ENCODE results near the gene LOXL1. TPM values are rescaled to one million over a fixed set of nuclear protein-coding genes. Genes with fewer than 3 reads are reported as not detected.

LOXL1 gene
- total RNA-seq, 3 donors from 2014 or later = 5.6 to 11.3 (median 10.8) TPM

DNA sequence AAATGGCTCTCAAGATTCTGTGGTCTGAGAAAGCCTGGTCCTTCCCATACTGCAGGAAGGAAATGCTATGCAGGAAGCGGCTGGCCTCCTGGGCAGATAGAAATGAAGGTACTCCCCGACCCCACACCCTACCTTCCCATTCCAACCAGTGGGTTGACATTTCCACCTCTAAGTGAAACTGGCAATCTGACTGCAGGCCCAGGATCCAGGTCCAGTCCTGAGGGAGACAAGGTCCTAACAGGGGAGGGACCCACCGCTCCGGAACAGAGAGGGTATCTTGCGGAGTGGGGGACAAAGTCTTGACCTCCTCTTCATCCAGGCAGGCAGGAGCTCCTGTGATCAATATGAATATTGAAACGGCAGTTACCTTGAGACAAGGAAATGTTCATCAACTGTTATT lies 6.6 kb upstream of the LOXL1 start:
- DNase-seq (ENCODE audit: low spot score in 2 of 2) = no peak
- Histone ChIP-seq H3K4me1 (peaks cover 24 to 26% of the 10 kb centered on the region in 2 donors), H3K27me3 (no peaks in the 10 kb centered on the region), H3K27ac (no peak overlapping the region), H3K4me3 (no peak overlapping the region), H3K36me3 (no peaks in the 10 kb centered on the region), H3K9me3 (no peaks in the 10 kb centered on the region)
- no peak for TF ChIP-seq POLR2AphosphoS5 (IDR thresholded peaks at IDR 0.05)
- no peak for TF ChIP-seq POLR2A (IDR thresholded peaks at IDR 0.05)
- no peak for TF ChIP-seq CTCF (IDR thresholded peaks at IDR 0.05)
- intact Hi-C loops (cut with DNase I; ENCODE audit: low total_unique reads) = no loop called here

DNA sequence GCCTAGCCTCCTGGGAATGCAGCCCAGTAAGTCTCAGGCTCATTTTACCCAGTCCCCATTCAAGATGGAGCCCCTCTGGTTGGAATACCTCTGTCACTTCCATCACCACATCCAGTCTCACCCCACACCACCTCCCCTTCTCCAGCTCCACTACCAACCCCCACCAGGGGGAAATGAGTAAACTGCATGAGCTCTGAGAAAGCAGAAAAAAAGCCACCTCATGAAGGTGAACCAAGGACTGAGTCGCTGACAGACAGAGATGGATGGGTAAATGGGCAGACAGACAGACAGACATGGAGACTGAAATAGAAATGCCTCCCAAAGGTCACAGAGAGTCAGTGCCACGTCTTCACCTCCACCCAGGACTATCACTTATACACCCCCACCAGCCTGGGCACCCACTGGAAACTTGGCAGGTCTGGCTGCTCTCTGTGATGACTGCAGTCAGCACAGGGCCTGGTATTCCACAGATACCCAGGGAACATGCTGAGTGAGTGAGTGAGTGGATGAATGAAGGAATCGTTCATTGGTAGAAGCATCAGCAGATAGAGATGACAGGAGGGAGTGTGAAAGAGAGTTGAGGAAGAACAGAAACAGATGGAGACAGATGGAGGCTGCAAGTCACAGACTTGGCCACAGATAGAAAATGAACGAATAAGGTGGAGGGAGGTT lies 4.9 kb upstream of the LOXL1 start:
- intact Hi-C loops (cut with DNase I; ENCODE audit: low total_unique reads) = no loop called here
- DNase-seq (ENCODE audit: low spot score in 2 of 2) = no peak
- Histone ChIP-seq H3K4me1 (peaks cover 26 to 28% of the 10 kb centered on the region in 2 donors), H3K27me3 (no peaks in the 10 kb centered on the region), H3K36me3 (no peaks in the 10 kb centered on the region), H3K4me3 (no peak overlapping the region), H3K27ac (no peak overlapping the region), H3K9me3 (no peaks in the 10 kb centered on the region)
- TF ChIP-seq POLR2A (IDR thresholded peaks at IDR 0.05) (no peak), POLR2AphosphoS5 (IDR thresholded peaks at IDR 0.05) (no peak), CTCF (IDR thresholded peaks at IDR 0.05) (no peak)

DNA sequence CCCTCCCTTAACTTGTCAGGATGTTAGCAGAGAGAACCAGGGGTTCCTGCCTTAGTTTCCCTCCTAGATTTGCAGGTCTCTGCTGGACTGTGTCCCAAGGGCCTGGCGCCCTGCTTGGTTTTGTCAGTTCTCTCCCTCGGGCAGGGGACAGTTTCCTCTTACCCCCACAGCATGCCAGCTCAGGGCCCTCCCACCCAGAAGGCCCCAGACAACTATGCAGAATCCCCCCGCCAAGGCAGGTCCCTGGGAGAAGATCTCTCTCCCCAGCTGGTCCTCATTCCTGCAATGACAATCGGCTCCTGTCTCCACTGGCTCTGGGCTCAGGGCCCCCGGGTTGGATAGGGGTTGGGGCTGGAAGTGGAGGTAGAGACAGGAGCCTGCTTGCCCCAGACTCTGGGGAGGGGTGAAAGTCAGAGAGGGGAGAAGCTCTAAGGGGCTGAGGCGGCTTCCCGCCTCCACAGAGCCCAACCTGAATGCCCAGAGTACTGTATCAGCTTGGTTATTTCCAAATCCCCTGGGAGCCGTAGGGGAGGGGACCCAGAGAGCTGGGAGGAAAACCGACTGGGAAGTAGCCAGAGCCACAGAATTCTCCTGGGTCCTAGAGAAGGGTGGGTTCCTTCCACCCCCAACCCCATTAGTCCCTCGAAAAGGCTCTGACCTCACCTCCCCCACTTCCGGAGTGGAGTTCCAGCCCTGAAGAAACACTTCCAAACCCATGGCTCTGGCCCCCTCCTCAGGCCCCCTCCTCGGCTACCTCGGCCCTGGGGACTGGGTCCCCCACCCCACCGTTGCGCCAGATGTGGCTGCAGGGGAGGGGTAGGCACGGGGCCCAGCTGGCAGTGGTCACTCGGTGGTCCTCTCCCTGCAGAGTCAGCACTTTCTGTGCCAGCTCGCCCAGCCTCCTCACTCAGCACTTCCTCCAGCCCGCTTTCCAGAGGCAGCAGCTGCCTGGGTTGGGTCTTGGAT lies 3.8 kb upstream of the LOXL1 start:
- intact Hi-C loops (cut with DNase I; ENCODE audit: low total_unique reads) = no loop called here
- Histone ChIP-seq H3K4me3 (peak overlapping the region in 1 of 3 donors; percentile 31), H3K36me3 (no peaks in the 10 kb centered on the region), H3K27me3 (no peaks in the 10 kb centered on the region), H3K9me3 (no peaks in the 10 kb centered on the region), H3K27ac (peak overlapping the region; percentile 79 to 93), H3K4me1 (peaks cover 26 to 28% of the 10 kb centered on the region in 2 donors)
- TF ChIP-seq POLR2AphosphoS5 (IDR thresholded peaks at IDR 0.05) = no peak
- TF ChIP-seq CTCF (IDR thresholded peaks at IDR 0.05) = no peak
- TF ChIP-seq POLR2A (IDR thresholded peaks at IDR 0.05) = no peak
- DNase-seq (ENCODE audit: low spot score in 2 of 2) = no peak

GRCh38 chr15:73923156-73923487 lies 3.1 kb upstream of the LOXL1 start:
- no peak for DNase-seq (ENCODE audit: low spot score in 2 of 2)
- peak overlapping the region; percentile 79 to 93 for H3K27ac ChIP-seq
- H3K27me3 ChIP-seq = no peaks in the 10 kb centered on the region
- H3K4me1 ChIP-seq = peaks cover 28 to 30% of the 10 kb centered on the region in 2 donors
- H3K4me3 ChIP-seq = no peak overlapping the region
- intact Hi-C loops (cut with DNase I; ENCODE audit: low total_unique reads) = no loop called here
- TF ChIP-seq CTCF (IDR thresholded peaks at IDR 0.05) = no peak
- no peak for TF ChIP-seq POLR2A (IDR thresholded peaks at IDR 0.05)
- TF ChIP-seq POLR2AphosphoS5 (IDR thresholded peaks at IDR 0.05) = no peak
- no peaks in the 10 kb centered on the region for H3K36me3 ChIP-seq
- no peaks in the 10 kb centered on the region for H3K9me3 ChIP-seq

All from breast epithelium (tissue), 4 donors.